ENCODE data around the gene ILK.

The ILK gene

GRCh38 chr11:6574816-6575715 is 28.5 kb upstream of the ILK start:
- no peak for DNase-seq

GRCh38 chr11:6576471-6577373 is 26.9 kb upstream of the ILK start:
- peak; percentile 72 for DNase-seq

- DNase-seq: no peak
Observed at GRCh38 chr11:6578134-6578533, 25.4 kb upstream of the ILK start.

GRCh38 chr11:6579681-6580080 is 23.9 kb upstream of the ILK start:
- DNase-seq: no peak

- no peak for DNase-seq
Observed at GRCh38 chr11:6583584-6583983, 20.0 kb upstream of the ILK start.

- no peak for DNase-seq
Observed at GRCh38 chr11:6584528-6584927, 19.0 kb upstream of the ILK start.

GRCh38 chr11:6586434-6587359 is 16.9 kb upstream of the ILK start:
- DNase-seq: no peak

GRCh38 chr11:6587360-6587953 is 16.1 kb upstream of the ILK start:
- DNase-seq: no peak

GRCh38 chr11:6588018-6588417 is 15.6 kb upstream of the ILK start:
- no peak for DNase-seq

- DNase-seq: no peak
Observed at GRCh38 chr11:6594142-6594768, 9.3 kb upstream of the ILK start.

- DNase-seq: no peak
Observed at GRCh38 chr11:6596239-6596877, 7.2 kb upstream of the ILK start.

- no peak for DNase-seq
Observed at GRCh38 chr11:6598555-6598954, 5.0 kb upstream of the ILK start.

- DNase-seq: no peak
Observed at GRCh38 chr11:6599449-6599848, 4.1 kb upstream of the ILK start.

- DNase-seq: no peak
Observed at GRCh38 chr11:6599881-6600390, 3.6 kb upstream of the ILK start.

- DNase-seq: no peak
Observed at GRCh38 chr11:6601041-6601461, 2.5 kb upstream of the ILK start.

- peak; percentile 13 for DNase-seq
Observed at GRCh38 chr11:6602096-6602940, 1.3 kb upstream of the ILK start.

- DNase-seq: peak; percentile 71
Observed at GRCh38 chr11:6604081-6604626, 580 bp downstream of the ILK start.

GRCh38 chr11:6604790-6605189 is 1.2 kb downstream of the ILK start:
- DNase-seq: no peak

GRCh38 chr11:6606471-6607189 is 3.1 kb downstream of the ILK start:
- peak; percentile 95 for DNase-seq
